ENCODE measurements around the gene PARVG. TPM values are rescaled to one million over a fixed set of nuclear protein-coding genes. Genes with fewer than 3 reads are reported as not detected.

PARVG gene
- total RNA-seq, 1 donor from 2014 or later: 0.47 TPM

DNA sequence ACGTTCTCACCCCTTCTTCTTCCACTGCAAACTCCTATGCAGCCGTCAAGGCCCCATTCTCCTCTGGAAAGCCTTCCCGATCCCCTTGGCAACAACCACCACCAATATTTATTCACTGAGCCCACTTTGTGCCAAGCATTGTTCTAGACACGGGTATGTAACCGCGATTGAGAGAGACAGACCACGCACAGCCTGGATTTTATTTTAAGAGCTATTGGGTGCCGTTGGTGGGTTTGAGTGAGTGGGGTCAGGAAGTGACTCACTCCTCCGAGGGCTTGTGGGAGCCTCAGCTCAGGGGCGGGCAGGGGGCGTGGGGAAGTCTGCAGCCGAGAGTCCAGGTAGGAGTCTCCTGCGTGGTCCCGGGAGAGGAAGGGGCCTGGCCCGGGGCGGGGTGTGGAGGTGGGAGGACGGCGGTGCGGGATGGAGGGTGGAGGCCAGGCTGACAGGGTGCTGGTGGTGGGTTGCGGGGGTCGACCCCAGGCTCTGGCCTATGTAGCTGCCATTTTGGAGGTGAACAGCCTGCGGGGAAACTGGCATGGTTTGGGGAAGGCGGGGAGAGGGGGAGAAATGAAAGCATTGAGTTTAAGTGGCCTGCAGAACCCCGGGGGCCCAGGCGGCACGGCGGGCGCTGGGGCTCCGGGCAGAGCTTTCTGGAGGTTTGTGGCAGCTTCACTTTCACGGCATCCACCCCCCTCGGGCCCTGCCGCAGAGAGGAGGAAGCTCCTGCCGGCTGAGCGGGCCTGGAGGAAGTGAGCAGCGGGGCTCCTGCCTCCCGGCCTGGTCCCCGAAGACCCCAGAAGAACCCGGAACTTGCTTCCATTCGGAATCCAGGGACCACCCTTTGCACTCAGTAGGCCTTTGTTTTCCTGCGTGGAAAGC, 547 bp downstream of the PARVG start:
- DNase-seq: no peak

GRCh38 chr22:44181912-44182587, 1.3 kb downstream of the PARVG start:
- DNase-seq: no peak

DNA sequence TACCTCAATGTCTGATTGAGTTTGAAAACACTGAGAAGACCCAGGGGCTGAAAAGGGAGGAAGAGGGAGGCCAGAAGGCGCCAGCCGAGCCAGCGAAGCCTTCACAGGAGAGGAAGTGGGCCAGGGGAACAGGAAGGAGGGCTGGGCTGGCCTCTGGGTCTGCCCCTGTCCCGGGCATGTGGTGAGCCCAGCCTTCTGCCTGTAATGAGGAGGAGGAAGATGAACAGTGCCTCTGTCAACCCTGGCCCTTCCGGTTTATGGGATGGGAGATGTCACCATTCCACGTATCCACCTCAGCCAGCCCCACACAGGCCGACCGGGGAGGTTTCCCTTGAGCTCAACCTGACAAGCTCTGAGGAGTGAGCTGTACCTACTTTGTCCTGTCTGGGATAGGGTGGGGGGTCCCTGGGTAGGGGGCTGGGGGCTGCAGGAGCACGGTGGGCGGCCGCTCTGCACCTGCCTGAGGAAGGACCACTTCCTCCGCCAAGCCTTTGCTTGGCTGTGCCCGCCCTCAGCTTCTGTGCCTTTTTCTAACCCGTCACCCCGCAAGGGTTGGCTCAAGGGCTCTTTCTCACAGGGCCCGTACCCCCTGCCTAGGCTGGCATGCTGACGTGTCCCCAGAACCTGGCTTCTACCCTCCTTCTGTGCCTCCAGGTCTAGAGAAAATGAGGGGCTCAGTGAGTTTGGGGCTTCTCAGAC, 2.0 kb downstream of the PARVG start:
- no peak for DNase-seq

DNA sequence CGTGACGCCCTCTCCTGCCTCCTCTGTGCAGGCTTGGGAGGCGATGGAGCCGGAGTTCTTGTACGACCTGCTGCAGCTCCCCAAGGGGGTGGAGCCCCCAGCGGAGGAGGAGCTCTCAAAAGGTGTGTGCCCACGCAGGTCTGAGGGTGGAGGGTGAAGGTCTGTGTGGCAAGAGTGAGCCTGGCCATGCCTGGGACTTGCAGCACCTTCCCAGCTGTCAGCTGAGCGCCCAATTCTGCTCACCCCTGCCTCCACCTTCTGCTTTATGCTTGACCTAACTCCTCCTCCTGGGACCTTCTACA, 2.5 kb downstream of the PARVG start:
- no peak for DNase-seq

DNA sequence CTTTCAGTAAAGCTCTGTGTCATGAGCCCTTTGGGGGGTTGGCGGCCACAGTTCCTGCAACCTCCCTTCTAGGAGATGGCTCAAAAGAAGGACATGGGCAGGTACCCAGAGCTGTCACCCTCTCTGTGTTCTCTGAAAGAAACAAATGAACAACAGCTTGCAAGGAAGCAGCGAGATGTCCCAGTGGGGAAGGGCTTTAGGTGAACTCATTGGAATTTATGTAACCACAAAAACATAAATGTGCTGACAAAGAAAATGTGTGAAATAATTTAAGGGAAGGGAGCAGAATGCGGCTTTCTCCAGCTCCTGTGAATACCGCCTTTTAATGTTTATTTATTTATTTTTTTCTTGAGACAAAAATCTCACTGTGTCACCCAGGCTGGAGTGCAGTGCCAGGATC, 3.3 kb downstream of the PARVG start:
- no peak for DNase-seq

GRCh38 chr22:44185237-44186120, 4.8 kb downstream of the PARVG start:
- DNase-seq: no peak

- DNase-seq: no peak
These were observed 5.4 kb downstream of the PARVG start for GRCh38 chr22:44186121-44186510.

GRCh38 chr22:44186737-44187136, 6.0 kb downstream of the PARVG start:
- DNase-seq: no peak

DNA sequence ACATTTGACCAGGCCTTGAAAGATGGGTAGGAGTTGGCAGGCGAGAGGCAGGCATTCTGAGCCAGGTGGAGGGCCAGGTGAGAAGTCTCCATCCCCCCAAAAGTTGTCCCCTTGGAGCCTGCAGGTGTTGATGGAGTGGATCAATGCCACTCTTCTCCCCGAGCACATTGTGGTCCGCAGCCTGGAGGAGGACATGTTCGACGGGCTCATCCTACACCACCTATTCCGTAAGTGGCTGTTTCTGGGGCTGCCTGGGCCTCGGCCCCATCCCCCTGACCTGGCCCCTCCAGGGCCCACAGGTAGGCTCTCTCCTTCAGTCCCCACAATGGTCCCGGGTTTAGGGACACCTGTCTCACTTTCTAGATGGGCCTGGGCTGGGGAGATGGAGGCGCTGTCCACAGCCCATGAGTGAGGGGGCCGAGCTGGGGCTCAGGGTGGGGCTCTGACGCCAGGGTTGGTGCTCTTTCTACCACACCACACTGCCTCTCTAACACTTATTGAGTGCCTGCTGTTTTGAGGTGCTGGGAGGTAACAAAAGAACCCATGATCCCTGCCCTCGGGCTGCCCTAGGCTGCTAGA, 7.0 kb downstream of the PARVG start:
- DNase-seq: no peak

GRCh38 chr22:44188316-44188715, 7.6 kb downstream of the PARVG start:
- DNase-seq: no peak

- no peak for DNase-seq
These were observed 8.4 kb downstream of the PARVG start for GRCh38 chr22:44188986-44189630.

- DNase-seq: no peak
These were observed 9.8 kb downstream of the PARVG start for GRCh38 chr22:44190381-44190976.

DNA sequence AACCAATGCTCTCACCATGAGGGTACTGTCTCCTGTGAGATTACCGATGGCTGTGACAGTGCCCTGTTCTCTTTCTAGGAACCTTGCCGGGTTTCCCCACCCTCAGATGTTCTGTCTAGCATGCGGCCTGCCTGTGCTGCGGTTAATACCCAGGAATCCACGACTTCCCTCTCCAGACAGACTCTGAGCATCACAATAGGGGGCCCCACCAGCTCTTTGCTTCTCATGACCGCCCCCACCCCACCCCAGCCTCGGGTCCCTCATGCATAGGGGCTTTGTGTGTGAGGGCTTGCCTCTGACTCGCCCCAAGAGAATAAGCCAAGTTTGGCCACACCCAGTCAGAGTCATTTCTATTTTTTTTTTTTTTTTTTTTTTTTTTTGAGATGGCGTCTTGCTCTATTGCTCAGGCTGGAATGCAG, 10.3 kb downstream of the PARVG start:
- no peak for DNase-seq

DNA sequence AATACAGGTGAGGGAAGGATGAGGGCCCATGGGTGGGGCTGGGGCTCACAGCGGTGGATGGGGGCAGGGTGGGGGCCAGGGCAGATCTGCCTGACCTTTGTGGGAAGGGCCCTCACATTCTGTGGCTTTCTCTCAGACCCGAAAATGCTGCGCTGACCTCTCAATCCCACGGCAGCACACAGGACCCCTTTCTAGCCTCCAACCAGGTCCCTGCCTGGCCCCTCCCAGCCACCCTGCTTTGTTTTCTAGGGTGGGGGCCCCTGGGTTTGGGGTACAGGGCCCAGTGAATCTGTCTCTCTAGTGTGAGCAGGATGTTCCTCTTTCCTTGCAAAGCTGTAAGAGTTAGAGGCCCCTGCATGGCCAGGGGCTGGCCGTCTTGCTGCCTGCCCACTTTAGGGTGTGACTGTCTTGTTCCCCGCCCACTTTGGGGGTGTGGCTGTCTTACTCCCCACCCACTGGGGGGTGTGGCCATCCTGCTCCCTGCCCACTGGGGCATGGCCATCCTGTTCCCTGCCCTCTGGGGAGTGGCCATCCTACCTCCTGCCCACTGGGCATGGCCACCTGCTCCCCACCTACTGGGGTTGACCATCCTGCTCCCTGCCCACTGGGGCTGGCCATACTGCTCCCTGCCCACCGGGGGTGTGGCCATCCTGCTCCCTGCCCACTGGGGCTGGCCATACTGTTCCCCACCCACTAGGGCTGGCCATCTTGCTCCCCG, 11.5 kb downstream of the PARVG start:
- no peak for DNase-seq

DNA sequence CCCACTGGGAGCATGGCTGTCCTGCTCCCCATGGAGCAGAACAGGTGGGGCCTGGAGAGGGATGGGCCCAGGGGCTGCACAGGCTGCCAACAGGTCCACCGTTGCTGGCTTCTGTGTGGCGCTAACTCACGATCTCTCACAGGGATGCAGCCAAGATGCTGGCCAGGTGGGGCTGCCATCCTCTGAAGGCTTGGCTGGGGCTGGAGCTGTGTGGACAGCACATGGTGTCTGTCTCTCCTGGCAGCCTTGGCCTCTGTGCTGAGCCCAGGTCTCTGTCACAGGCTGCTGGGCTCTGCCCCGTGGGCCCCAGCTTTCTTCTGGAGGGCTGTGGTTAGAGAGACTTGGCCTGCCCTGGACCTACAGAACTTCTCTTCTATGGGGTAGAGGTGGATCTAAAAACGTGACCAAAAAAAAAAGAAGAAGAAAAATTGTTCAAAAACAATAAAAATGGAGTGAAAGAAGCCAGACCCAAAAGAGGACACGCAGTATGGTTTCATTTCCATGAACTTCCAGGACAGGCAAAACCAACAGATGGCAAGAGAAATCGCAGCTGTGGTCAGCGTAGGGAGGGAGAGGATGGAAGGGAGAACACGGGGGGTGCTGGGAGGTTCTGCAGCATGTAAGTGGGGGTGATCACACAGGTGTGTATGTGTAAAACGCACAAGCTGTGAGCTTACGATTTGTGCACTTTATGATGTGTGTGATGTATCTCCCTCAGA, 12.2 kb downstream of the PARVG start:
- no peak for DNase-seq

GRCh38 chr22:44193535-44193891, 12.8 kb downstream of the PARVG start:
- no peak for DNase-seq

GRCh38 chr22:44194569-44194968, 13.8 kb downstream of the PARVG start:
- no peak for DNase-seq

- no peak for DNase-seq
These were observed 14.6 kb downstream of the PARVG start for GRCh38 chr22:44195189-44195871.

DNA sequence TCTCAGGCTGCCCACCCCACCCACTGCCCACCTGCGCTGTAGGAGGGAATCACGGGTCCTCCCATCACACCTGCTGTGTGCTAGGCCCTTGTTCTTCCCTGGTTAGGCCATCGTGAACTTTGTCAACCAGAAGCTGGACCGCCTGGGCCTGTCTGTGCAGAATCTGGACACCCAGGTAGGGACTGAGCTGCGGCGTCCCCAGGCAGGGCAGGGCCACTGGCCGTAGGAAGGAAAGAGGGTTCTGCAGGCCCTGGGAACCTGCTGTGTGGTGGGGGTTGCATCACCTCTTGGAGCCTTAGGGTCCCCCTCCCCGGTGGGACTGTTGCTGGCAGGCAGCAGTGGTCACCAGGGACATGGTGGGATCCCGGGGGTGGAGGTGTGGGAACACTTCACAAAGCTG, 15.5 kb downstream of the PARVG start:
- no peak for DNase-seq

All from occipital lobe (tissue), 2 donors.